MCF 10A (cell line): ENCODE measurements around the gene FLT4. TPM values are rescaled to one million over a fixed set of nuclear protein-coding genes. Genes with fewer than 3 reads are reported as not detected.

Experiments
- BruUV-seq: library from RNA; stranded (reverse); fragments of 400-500 nt; replicated peaks from 2 replicates; lab custom pipeline; 2021; lab: Mats Ljungman, UMichigan
- CTCF ChIA-PET: fragments of 300-600 bp; sonication (Branson Sonifier 250); formaldehyde crosslinking; extraction: SDS; loops from one replicate; lab custom pipeline; 2021; ENCODE audit warnings: antibody characterized with exemption, inconsistent platforms; lab: Yijun Ruan, JAX
- POLR2A ChIA-PET: fragments of 300-600, 350-650 bp; sonication (Branson Sonifier 250); formaldehyde crosslinking; extraction: SDS; loops from one replicate; lab custom pipeline; 2020; ENCODE audit warnings: antibody characterized with exemption, inconsistent platforms; lab: Yijun Ruan, JAX
- DNase-seq: peaks from one replicate; pipeline ENCODE4 v3.0.0-alpha.2; 2018; ENCODE audit not compliant: unreplicated experiment
- H3K27ac Mint-ChIP-seq: one replicate; pipeline ENCODE4 v1.8.0; 2022; ENCODE audit warnings: mild to moderate bottlenecking, low read depth, mixed read lengths; ENCODE audit not compliant: unreplicated experiment
- H3K27me3 Mint-ChIP-seq: one replicate; pipeline ENCODE4 v1.8.0; 2022; ENCODE audit warnings: mixed read lengths; ENCODE audit not compliant: insufficient read depth, unreplicated experiment
- H3K36me3 Mint-ChIP-seq: one replicate; pipeline ENCODE4 v1.8.0; 2022; ENCODE audit warnings: mild to moderate bottlenecking, moderate library complexity, mixed read lengths; ENCODE audit not compliant: insufficient read depth, unreplicated experiment
- H3K4me1 Mint-ChIP-seq: one replicate; pipeline ENCODE4 v1.8.0; 2022; ENCODE audit warnings: mixed read lengths; ENCODE audit not compliant: insufficient read depth, unreplicated experiment
- H3K4me3 Mint-ChIP-seq: one replicate; pipeline ENCODE4 v1.8.0; 2022; ENCODE audit warnings: mild to moderate bottlenecking, moderate library complexity, mixed read lengths; ENCODE audit not compliant: unreplicated experiment
- H3K9me3 Mint-ChIP-seq: one replicate; pipeline ENCODE4 v1.8.0; 2022; ENCODE audit warnings: mixed read lengths; ENCODE audit not compliant: unreplicated experiment
- intact Hi-C: fragments of 100-400 bp; cut with micrococcal nuclease; formaldehyde crosslinking; loops from 2 replicates; pipeline ENCODE4 v1.14.1; 2022
- total RNA-seq: library from RNA; stranded (reverse); gene quantifications from 2 replicates; pipeline ENCODE4 v1.2.3, GENCODE V29; 2022
- TF ChIP-seq, protein P1 (sequence below): fragments of 200-600 bp; IDR thresholded peaks from one replicate; pipeline ENCODE4 v1.8.0; 2022; ENCODE audit warnings: antibody characterized with exemption, mild to moderate bottlenecking; ENCODE audit not compliant: unreplicated experiment

FLT4 gene
- total RNA-seq, 1 experiment from 2014 or later = not detected

DNA sequence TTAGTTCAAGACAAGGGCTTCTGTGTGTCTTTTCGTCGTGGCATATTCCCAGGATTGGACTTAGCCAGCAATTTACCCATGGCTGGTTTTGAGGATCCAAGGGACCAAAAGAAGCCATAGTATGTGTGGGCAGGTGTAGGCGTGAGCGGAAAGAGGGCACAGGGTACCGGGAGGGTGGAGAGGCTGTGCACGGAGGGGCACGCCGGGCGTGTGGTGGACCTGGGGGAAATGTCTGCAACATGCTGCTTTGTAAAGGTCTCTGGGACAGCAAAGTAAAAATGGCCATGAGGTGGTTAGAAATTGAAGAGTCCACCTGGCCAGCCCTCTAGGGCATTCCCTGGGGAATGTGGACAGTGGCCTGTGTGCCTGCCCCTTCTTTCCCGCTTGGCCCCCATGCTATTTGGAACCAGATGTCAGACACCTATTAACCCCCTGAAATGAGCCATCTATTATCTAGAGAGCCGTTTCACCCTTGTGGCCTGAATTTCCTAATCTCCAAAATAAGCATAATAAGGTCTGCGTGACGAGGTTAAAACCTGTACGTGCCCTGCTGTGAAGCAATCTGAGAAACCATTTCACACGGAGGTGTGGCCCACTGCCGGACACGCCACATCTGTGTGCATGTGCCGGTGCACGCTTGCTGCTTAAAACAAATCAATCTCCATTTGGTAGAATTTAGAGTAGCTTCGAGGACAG, 5.1 kb downstream of the FLT4 start:
- peaks cover 28% of the 10 kb centered on the region for H3K27me3 Mint-ChIP-seq
- no peak for DNase-seq
- no peak overlapping the region for H3K4me3 Mint-ChIP-seq
- no peaks in the 10 kb centered on the region for H3K36me3 Mint-ChIP-seq
- intact Hi-C loops = no loop called here
- TF ChIP-seq, protein P1, sequence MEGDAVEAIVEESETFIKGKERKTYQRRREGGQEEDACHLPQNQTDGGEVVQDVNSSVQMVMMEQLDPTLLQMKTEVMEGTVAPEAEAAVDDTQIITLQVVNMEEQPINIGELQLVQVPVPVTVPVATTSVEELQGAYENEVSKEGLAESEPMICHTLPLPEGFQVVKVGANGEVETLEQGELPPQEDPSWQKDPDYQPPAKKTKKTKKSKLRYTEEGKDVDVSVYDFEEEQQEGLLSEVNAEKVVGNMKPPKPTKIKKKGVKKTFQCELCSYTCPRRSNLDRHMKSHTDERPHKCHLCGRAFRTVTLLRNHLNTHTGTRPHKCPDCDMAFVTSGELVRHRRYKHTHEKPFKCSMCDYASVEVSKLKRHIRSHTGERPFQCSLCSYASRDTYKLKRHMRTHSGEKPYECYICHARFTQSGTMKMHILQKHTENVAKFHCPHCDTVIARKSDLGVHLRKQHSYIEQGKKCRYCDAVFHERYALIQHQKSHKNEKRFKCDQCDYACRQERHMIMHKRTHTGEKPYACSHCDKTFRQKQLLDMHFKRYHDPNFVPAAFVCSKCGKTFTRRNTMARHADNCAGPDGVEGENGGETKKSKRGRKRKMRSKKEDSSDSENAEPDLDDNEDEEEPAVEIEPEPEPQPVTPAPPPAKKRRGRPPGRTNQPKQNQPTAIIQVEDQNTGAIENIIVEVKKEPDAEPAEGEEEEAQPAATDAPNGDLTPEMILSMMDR = no peak
- CTCF ChIA-PET = interaction anchor here (0.7 kb wide), 1 partner anchor 8 kb away, joined by 3 read pairs; no protein-coding TSS in a partner anchor
- no peaks in the 10 kb centered on the region for H3K4me1 Mint-ChIP-seq
- no TSS peak for BruUV-seq
- POLR2A ChIA-PET = no interaction called here
- no peak overlapping the region for H3K27ac Mint-ChIP-seq
- no peaks in the 10 kb centered on the region for H3K9me3 Mint-ChIP-seq

DNA sequence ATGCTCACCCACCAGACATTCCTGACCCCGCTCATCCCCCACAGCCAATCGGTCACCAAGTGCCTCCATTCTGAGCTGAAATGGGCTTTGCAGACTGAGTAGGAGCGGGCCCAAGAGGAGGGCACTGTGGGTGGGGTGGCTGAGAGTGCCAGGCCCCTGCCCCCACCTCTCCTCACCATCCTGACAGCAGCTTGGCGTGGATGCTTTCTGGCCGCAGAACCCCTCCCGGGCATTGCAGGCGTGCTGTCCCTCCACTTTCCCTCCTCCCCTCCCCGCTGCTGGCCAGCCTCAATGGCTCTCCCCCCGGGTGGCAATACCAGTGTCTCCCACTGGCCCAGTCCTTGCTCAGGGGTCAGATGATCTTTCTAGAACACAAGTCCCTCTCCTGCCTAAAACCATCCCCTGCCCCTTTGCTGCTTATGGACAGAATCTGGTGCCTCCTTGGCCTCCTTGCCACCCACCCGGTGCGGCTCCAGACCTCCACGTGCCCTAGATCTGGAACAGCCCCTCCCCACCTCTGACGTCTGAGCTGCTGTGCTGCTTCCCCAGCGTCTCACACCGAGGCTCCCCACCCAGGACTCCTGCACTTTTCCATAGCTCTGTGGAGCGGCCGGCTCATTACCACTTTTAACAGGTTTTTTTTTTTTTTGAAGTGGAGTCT, 6.1 kb downstream of the FLT4 start:
- Mint-ChIP-seq H3K27me3 (peaks cover 37% of the 10 kb centered on the region), H3K27ac (no peak overlapping the region), H3K4me1 (no peaks in the 10 kb centered on the region), H3K4me3 (no peak overlapping the region), H3K36me3 (no peaks in the 10 kb centered on the region), H3K9me3 (no peaks in the 10 kb centered on the region)
- intact Hi-C loops = no loop called here
- ChIA-PET POLR2A (no interaction called here), CTCF (no interaction called here)
- TF ChIP-seq, protein P1 = no peak
- no TSS peak for BruUV-seq
- no peak for DNase-seq

DNA sequence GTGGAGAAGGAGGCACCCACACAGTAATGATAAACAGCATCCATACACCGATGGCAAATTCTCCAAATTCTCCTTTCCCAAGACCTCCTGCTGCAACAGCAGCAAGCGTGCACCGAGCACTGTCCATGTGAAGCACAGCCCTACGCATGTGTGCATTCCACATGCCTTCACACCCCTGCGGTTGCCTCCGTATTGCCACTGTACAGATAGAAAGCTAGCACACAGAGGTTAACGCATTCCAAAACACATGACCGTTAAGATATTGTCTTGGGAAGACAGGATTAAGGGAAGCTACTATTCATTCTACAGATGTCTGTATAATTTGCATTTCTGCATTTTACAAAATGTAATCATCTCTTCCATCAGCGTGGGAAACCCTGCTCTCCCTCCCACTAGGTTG, 6.6 kb downstream of the FLT4 start:
- Mint-ChIP-seq H3K36me3 (no peaks in the 10 kb centered on the region), H3K4me1 (no peaks in the 10 kb centered on the region), H3K27ac (no peak overlapping the region), H3K9me3 (no peaks in the 10 kb centered on the region), H3K27me3 (peaks cover 43% of the 10 kb centered on the region), H3K4me3 (no peak overlapping the region)
- no peak for DNase-seq
- ChIA-PET CTCF (interaction anchor here (0.6 kb wide), 1 partner anchor 1679 kb away, joined by 3 read pairs; no protein-coding TSS in a partner anchor), POLR2A (no interaction called here)
- no TSS peak for BruUV-seq
- TF ChIP-seq, protein P1 = no peak
- intact Hi-C loops = no loop called here

DNA sequence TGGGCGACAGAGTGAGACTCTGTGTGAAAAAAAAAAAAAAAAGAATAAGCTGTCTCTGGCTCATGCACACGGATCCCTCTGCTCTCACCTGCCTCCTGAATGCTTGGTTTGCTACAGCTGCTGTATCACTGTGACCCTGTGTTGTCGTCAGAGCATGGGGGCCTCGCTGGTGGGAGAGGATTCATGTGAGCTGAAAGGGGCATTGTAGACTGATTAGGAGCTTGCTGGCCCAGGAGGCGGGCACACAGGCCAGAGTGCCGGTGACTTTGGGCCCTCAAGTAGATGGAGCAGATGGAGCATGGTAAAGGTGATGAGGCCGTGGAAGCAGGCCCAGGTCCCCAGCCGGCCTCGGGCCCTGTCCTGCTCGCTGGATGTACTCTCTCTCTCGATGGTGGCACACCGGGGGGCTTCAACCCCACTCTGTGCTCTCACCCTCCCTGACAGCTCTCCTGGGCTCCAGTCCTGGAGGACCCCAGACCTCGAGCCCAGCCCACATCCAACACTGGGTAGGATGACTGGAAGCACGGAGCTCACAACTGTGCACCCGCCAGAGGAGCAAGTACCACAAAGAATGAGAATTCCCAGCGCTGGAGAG, 7.1 kb downstream of the FLT4 start:
- BruUV-seq = no TSS peak
- H3K4me1 Mint-ChIP-seq = no peaks in the 10 kb centered on the region
- H3K27ac Mint-ChIP-seq = no peak overlapping the region
- ChIA-PET CTCF (interaction anchor here (0.6 to 1.0 kb wide), 3 partner anchors 17 to 1678 kb away, joined by 3 to 6 read pairs (median 3); no protein-coding TSS in a partner anchor), POLR2A (no interaction called here)
- intact Hi-C loops = no loop called here
- H3K27me3 Mint-ChIP-seq = peaks cover 44% of the 10 kb centered on the region
- H3K9me3 Mint-ChIP-seq = no peaks in the 10 kb centered on the region
- H3K4me3 Mint-ChIP-seq = no peak overlapping the region
- TF ChIP-seq, protein P1 = no peak
- no peak for DNase-seq
- H3K36me3 Mint-ChIP-seq = no peaks in the 10 kb centered on the region
